IMR-90 (cell line): ENCODE data around the gene CABP4. TPM values are rescaled to one million over a fixed set of nuclear protein-coding genes. Genes with fewer than 3 reads are reported as not detected.

Experiments used
- ATAC-seq: fragments of 200-7000 bp; cut with Tn5 transposase; 2 replicates; pipeline ENCODE4 v1.9.1; 2020; ENCODE audit warnings: low read depth, mild to moderate bottlenecking, moderate library complexity
- BruUV-seq: library from RNA; stranded (reverse); fragments of 400-500 nt; replicated peaks from 2 replicates; lab custom pipeline; 2021; lab: Mats Ljungman, UMichigan
- CTCF ChIA-PET: fragments of 300-600 bp; formaldehyde crosslinking; extraction: SDS; loops from one replicate; lab custom pipeline; 2021; ENCODE audit warnings: antibody characterized with exemption; lab: Yijun Ruan, JAX
- POLR2A ChIA-PET: fragments of 300-600 bp; sonication (Branson Sonifier 250); formaldehyde crosslinking; loops from one replicate; lab custom pipeline; 2022; ENCODE audit warnings: antibody characterized with exemption; ENCODE audit not compliant: unreplicated experiment; lab: Charles Lee
- DNase-seq: peaks from one replicate; pipeline ENCODE4 v3.0.0; 2013
- H2AFZ ChIP-seq: replicated peaks from 2 replicates; pipeline ENCODE3; 2013; ENCODE audit warnings: low read length, mild to moderate bottlenecking; ENCODE audit not compliant: poor library complexity
- H2AK5ac ChIP-seq: 2 replicates; pipeline ENCODE4 v1.6.1; 2013; ENCODE audit warnings: low read depth, low read length, inconsistent platforms
- H2AK9ac ChIP-seq: replicated peaks from 2 replicates; pipeline ENCODE3; 2013; ENCODE audit warnings: mild to moderate bottlenecking, low read depth, low read length, moderate library complexity; ENCODE audit not compliant: poor library complexity
- H2BK120ac ChIP-seq: 2 replicates; pipeline ENCODE4 v1.6.1; 2013; ENCODE audit warnings: low read depth, low read length, inconsistent platforms
- H2BK15ac ChIP-seq: 3 replicates; pipeline ENCODE4 v1.6.1; 2013; ENCODE audit warnings: low read depth, low read length, inconsistent platforms
- H2BK20ac ChIP-seq: 2 replicates; pipeline ENCODE4 v1.6.1; 2013; ENCODE audit warnings: low read depth, mild to moderate bottlenecking, inconsistent platforms, low read length, moderate library complexity
- H2BK5ac ChIP-seq: 2 replicates; pipeline ENCODE4 v1.6.1; 2013; ENCODE audit warnings: mild to moderate bottlenecking, low read depth, low read length, inconsistent platforms; ENCODE audit not compliant: poor library complexity, severe bottlenecking
- H3K14ac ChIP-seq: replicated peaks from 2 replicates; pipeline ENCODE4 v1.6.1; 2013; ENCODE audit warnings: low read depth, low read length, inconsistent platforms
- H3K18ac ChIP-seq: 2 replicates; pipeline ENCODE4 v1.6.1; 2013; ENCODE audit warnings: low read depth, low read length, control low read depth
- H3K23ac ChIP-seq: 2 replicates; pipeline ENCODE4 v1.6.1; 2013; ENCODE audit warnings: low read depth, low read length, inconsistent platforms
- H3K27ac ChIP-seq: 2 replicates; pipeline ENCODE4 v1.5.1; 2013; ENCODE audit warnings: mild to moderate bottlenecking, control low read depth, low read length; ENCODE audit not compliant: insufficient read depth
- H3K27me3 ChIP-seq: 2 replicates; pipeline ENCODE4 v1.6.1; 2013; ENCODE audit warnings: low read length; ENCODE audit not compliant: control insufficient read depth, insufficient read depth
- H3K36me3 ChIP-seq: 2 replicates; pipeline ENCODE4 v1.6.1; 2013; ENCODE audit warnings: low read length, mixed read lengths; ENCODE audit not compliant: control insufficient read depth, insufficient read depth
- H3K4ac ChIP-seq: 2 replicates; pipeline ENCODE4 v1.6.1; 2013; ENCODE audit warnings: low read depth, low read length, inconsistent platforms
- H3K4me1 ChIP-seq: 2 replicates; pipeline ENCODE4 v1.6.1; 2013; ENCODE audit warnings: low read length, mixed read lengths; ENCODE audit not compliant: control insufficient read depth, insufficient read depth
- H3K4me2 ChIP-seq: 2 replicates; pipeline ENCODE4 v1.6.1; 2013; ENCODE audit warnings: low read depth, mild to moderate bottlenecking, control low read depth, low read length, moderate library complexity
- H3K4me3 ChIP-seq: 2 replicates; pipeline ENCODE4 v1.5.1; 2013; ENCODE audit warnings: low read depth, mild to moderate bottlenecking, control low read depth, low read length, moderate library complexity; ENCODE audit not compliant: insufficient read depth
- H3K56ac ChIP-seq: 2 replicates; pipeline ENCODE4 v1.6.1; 2013; ENCODE audit warnings: low read length, inconsistent platforms; ENCODE audit not compliant: insufficient read depth; ENCODE audit errors: extremely low read depth
- H3K79me1 ChIP-seq, 2 experiments: 2 replicates each; pipeline ENCODE4 v1.6.1; 2013; ENCODE audit warnings: low read length in 2 of 2, inconsistent platforms in 1 of 2, low read depth in 1 of 2
- H3K9ac ChIP-seq: 2 replicates; pipeline ENCODE4 v1.6.1; 2013; ENCODE audit warnings: low read depth, low read length, control low read depth
- H3K9me1 ChIP-seq: 2 replicates; pipeline ENCODE4 v1.6.1; 2013; ENCODE audit warnings: low read length, inconsistent platforms; ENCODE audit not compliant: insufficient read depth
- H3K9me3 ChIP-seq: 2 replicates; pipeline ENCODE4 v1.6.1; 2013; ENCODE audit warnings: low read length; ENCODE audit not compliant: control insufficient read depth, insufficient read depth
- H4K20me1 ChIP-seq: 2 replicates; pipeline ENCODE4 v1.6.1; 2013; ENCODE audit warnings: low read length, inconsistent platforms; ENCODE audit not compliant: insufficient read depth
- H4K5ac ChIP-seq: 2 replicates; pipeline ENCODE4 v1.6.1; 2013; ENCODE audit warnings: mild to moderate bottlenecking, low read depth, low read length, control low read depth
- H4K8ac ChIP-seq, 2 experiments: 2 replicates each; pipeline ENCODE4 v1.6.1; 2013; ENCODE audit warnings: low read depth in 2 of 2, low read length in 2 of 2, control low read depth in 1 of 2, inconsistent platforms in 1 of 2
- H4K91ac ChIP-seq: 2 replicates; pipeline ENCODE4 v1.6.1; 2013; ENCODE audit warnings: low read depth, low read length, inconsistent platforms; ENCODE audit not compliant: insufficient read depth
- BHLHE40 ChIP-seq: fragments of 150-350 bp; IDR thresholded peaks from 2 replicates; pipeline ENCODE4 v1.6.1; 2016; ENCODE audit warnings: mild to moderate bottlenecking, low read depth, low read length
- MXI1 ChIP-seq: IDR thresholded peaks from 2 replicates; pipeline ENCODE4 v1.6.1; 2012; ENCODE audit warnings: low read depth, mild to moderate bottlenecking, low read length, moderate library complexity, borderline replicate concordance
- POLR2A ChIP-seq: IDR thresholded peaks from 2 replicates; pipeline ENCODE4 v1.6.1; 2012; ENCODE audit warnings: mild to moderate bottlenecking, low read depth, low read length
- RAD21 ChIP-seq: IDR thresholded peaks from 2 replicates; pipeline ENCODE4 v1.6.1; 2012; ENCODE audit warnings: low read length, improper control_type of control experiment
- WGBS, 2 experiments: methylation state at CpG; one replicate each; pipeline versions ENCODE4 v1.1.5 to v1.1.7; 2013; ENCODE audit warnings: missing lambda C conversion rate in 2 of 2; ENCODE audit not compliant: insufficient read length in 1 of 2; ENCODE audit errors: extremely low coverage in 2 of 2; 5-methylcytosine and 5-hydroxymethylcytosine counted together
- dilution Hi-C: fragments of 300-500 bp; cut with HindIII; formaldehyde crosslinking; loops from one replicate; pipeline ENCODE4 v1.14.3; 2018; ENCODE audit warnings: low sequenced_read_pairs; ENCODE audit not compliant: unreplicated experiment
- in situ Hi-C: fragments of 300-500 bp; cut with MboI; formaldehyde crosslinking; loops from 3 replicates; pipeline ENCODE4 v1.14.3; 2019; ENCODE audit warnings: low sequenced_read_pairs, inconsistent platforms, mixed read lengths
- intact Hi-C: fragments of 100-400 bp; cut with micrococcal nuclease; formaldehyde crosslinking; loops from 2 replicates; pipeline ENCODE4 v1.10.0; 2022
- polyA plus RNA-seq, 3 experiments: library from polyadenylated mRNA; depleted of rRNA; stranded (reverse); fragments of >200 nt; gene quantifications; 2 replicates each; pipeline ENCODE4 v1.2.3, GENCODE V29; 2012; ENCODE audit warnings: low replicate concordance in 1 of 3
- total RNA-seq: library from RNA; depleted of rRNA; stranded (reverse); fragments of >200 nt; gene quantifications from 2 replicates; pipeline ENCODE4 v1.2.3, GENCODE V29; 2012

The CABP4 gene
- total and polyA plus RNA-seq, 2 of the 4 experiments (the other 2 are of a cell fraction) = not detected

- Histone ChIP-seq H4K20me1 (no peaks in the 10 kb centered on the region; the same call in 1 of the 2 replicates), H3K9ac (no peak overlapping the region), H4K5ac (no peak overlapping the region), H3K4ac (no peak overlapping the region), H4K91ac (no peak overlapping the region), H3K27me3 (no peaks in the 10 kb centered on the region), H2AK9ac (no peak overlapping the region), H3K14ac (no peak overlapping the region), H3K9me1 (peaks cover 8% of the 10 kb centered on the region), H3K23ac (no peak overlapping the region), H2AFZ (no peak overlapping the region), H3K27ac (no peak overlapping the region), H4K8ac (no peak overlapping the region), H2BK20ac (no peak overlapping the region), H3K36me3 (peaks cover 30% of the 10 kb centered on the region), H3K4me2 (no peak overlapping the region), H3K9me3 (no peaks in the 10 kb centered on the region), H2BK120ac (no peak overlapping the region), H2AK5ac (no peak overlapping the region), H3K79me1 (peaks cover 11 to 29% of the 10 kb centered on the region in 2 experiments), H3K4me3 (no peak overlapping the region), H2BK5ac (no peak overlapping the region), H3K56ac (no peak overlapping the region), H3K18ac (no peak overlapping the region), H2BK15ac (no peak overlapping the region), H3K4me1 (peaks cover 5% of the 10 kb centered on the region)
- 93% methylated on average over 7 of the region's 24 CpGs; no CpG with 5 or more reads in 1 of the 2 experiments for WGBS, 2 experiments
- intact Hi-C loops (no loop called here), dilution Hi-C loops (no loop called here), in situ Hi-C loops (no loop called here)
- ChIA-PET POLR2A (no interaction called here), CTCF (no interaction called here)
- TF ChIP-seq MXI1 = no peak
- TF ChIP-seq RAD21 = no peak
- TF ChIP-seq POLR2A = no peak
- TF ChIP-seq BHLHE40 = no peak
- no peak for DNase-seq
- no peak for ATAC-seq
- BruUV-seq = no TSS peak
Observed at GRCh38 chr11:67431346-67432249, 23.6 kb upstream of the CABP4 start.
